Stimulated activated CD4-positive, alpha-beta T cell treated with anti-CD3 and anti-CD28 coated beads, Interleukin-4, amount 100 ng/mL, for 1 hour (primary cell): ENCODE results near the gene CPM.

Source experiments
- DNase-seq: peaks from one replicate; pipeline ENCODE4 v3.0.0-alpha.2; 2020

The CPM gene

DNA sequence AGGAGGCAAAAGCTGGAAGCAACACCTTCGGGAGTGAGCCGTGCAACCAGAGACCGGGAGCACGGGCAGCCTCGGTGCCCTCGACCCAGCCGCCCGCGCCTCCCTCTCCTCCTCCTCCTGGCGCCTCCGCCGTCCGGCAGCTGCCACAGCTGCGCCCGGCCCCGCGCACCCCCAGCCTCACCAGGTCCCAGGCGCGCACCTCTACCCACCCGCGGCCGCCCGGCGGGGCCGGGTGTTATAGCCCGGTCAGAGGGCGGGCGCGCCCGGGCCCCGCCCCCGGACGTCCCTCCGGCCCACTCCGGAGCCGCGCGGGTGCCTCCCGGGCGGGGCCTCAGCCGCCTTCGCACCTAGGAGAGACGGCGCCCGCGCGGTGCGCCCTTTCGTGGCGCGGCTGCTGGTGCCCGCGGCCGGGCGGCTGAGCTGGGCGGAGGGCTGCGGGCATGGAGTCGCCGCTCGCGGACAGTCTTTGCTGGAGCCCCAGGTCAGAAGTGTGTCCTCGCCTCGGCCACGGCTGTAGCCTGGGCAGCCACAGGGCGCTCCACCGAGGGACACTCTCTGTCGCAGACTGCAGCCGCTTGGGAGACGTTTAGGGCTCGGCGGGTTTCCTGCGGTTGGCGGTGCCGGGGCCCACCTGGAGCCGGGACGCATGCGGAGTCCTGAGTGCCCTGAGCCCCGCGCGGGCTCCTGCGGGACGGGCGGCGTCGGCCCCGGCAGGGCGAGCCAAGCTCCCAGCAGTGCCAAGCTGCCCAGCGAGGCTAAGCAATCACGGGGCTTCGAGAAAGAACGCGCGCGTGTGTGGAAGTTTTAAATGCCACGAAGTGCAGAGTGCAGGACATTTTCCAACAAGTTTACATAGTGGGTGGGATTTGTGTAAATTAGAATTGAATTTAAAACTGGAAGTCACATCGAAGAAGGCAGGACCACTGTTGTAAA, at the start of gene CPM:
Gene CPM, minus strand, starts transcription at position 211 of the 933 bp plus-strand sequence. CDS start 334 bp downstream, outside the sequence.
- peak; percentile 76 for DNase-seq

DNA sequence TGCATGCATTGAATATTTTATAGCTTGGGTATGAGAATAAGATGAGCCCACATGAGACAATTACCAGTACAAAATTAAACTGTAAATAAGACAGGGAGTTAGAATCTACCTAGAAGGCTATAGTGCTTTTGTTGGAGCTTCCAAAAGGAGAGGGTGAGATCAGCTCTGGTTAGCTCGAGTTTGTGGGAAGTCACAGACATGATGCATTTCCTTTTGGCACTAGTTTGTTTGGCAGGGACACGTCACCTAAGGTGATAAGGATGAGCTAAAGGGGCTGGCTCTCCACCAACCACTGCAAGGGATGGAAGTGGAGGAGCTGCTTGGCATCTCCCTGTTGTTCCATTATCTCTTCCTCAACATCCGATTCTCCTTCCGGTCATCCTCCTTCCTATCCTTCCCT, 48.5 kb upstream of the CPM start:
- no peak for DNase-seq

DNA sequence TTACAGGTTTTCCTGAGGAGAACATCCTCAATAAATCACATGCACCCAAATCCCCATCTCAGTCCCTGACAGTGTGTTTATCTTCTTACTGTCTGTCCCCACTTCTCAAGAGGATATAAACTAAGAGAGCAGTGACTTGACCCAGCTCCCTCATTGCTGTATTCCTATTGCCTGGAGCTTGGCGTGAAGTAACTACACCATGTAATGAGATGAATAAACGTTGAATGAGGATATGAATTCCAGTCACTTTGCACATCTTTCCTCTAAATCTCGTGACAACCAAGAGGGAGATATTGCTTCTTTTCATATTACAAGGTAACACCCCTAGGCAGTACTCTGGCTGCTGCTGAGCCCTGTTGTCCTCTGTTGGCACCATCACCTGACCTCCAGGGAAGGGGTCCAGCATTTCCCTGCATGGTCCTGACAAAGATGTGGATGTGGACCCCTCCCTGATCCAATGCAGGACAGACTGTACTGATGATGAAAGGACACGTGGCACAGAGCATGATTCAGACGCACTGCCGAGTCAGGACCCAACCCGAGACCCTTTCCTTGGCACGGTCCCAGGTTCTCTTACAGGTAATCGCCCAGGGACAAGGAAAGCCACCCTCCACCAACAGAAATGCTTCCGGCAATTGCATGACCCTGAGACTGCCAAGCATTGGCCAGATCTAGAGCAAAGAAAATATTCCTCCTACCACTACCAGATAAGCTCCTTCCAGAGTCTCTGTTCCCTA, 47.7 kb upstream of the CPM start:
- no peak for DNase-seq

DNA sequence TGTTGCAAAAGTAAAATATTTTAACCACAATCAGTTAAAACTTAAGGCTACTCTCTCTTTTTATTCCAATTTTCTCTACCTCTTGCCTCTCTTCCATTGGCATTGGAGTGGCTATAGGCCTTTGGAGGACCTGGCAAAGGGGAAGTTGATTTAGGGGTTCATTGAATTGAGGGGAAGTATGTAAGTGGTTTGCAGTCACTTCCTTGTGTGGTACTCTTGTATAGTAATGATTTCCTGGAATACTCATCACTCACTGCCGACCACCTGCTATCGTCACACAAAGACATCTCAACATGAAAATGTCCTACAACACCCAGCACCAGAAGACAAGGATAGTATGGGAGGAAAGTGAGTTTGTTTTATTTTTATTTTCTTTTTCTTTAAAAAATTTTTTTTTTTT, 45.7 kb upstream of the CPM start:
- no peak for DNase-seq

DNA sequence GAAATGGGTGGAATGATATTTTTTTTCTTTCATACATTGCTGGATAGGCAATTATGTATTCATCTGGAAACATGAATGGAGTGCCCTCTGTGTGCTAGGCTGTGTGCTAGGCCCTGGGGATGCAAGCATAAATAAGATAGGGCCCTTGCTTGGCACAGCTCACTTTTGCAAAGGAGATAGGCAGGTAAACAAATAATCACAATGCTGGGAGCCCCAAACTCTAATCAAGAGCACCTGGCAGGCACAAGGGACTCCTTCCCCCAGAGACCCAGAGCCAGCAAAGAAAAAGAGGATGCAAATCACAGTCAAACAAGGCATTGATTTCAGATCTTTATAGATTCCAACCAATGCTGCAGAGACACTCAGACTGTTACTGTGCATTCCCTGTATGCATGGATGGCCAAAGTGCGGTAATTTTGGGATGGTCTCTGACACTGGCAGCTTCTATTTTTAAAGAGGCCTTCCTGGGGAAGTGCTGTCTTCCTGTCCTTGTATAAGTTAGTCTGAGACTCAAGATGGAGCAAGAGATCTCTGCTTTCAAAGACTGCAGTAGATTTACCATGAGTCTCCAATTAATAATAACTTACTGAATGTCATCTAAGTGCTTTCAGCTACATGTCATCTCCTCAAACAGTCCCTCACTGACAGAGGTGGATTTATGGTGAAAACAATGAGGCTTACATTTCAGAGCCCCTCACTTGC, 45.1 kb upstream of the CPM start:
- no peak for DNase-seq

DNA sequence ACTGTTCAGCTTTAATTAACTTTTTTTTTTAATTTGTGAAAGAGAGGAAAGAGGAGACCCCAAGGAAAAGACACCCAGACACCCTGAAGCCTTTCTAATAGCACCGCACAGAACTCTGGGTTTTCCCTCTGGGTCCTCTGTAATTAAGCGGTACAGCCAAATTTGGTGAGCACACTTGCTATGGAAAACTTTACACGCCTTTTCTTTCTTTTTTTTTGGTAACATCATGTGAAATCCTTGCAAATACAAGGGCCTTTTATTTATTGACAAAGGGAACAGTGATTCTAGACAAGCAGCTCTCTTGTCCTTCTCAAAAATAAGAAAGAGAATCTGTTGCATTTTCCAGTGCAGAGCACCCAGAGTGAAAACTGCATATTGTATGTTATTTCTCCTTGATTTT, 44.4 kb upstream of the CPM start:
- no peak for DNase-seq

DNA sequence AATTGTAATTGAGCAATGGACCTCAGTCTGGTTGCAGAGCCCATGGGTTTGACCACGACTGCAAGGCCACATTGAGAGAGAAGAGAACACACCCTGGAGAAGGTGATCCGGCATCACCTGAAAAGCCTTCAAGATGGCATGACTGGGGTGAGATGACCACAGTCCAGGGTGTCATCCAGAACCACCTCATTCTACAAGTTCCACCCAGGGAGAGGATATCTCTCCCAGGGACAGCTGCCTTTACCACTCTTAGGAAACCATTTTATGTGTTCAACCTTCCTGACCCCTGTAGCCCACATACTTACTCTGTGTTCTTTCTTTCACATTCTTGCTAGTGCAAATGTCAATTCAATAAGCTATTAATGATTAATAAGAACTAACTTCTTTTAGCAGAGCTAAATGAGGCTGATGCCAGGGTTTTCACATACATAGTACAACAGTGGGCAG, 43.4 kb upstream of the CPM start:
- DNase-seq: no peak

DNA sequence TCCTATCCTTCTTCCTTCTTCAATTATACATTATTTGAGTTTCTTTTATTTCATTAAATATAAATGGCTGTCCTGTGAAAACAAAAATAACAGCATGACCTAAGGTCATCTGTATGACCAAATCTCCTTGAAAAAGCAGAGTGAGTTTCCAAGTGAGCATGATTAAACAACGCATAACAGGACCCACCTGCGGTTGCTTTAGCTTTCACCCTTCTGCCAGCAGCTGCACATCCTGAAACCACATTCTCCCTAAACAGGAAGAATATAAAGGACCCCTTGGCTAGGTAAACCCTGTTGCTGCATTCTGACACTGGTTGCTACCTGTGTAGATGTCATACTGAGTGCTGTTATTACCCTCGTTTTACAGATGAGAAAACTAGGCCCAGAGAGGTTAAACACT, 42.8 kb upstream of the CPM start:
- no peak for DNase-seq

DNA sequence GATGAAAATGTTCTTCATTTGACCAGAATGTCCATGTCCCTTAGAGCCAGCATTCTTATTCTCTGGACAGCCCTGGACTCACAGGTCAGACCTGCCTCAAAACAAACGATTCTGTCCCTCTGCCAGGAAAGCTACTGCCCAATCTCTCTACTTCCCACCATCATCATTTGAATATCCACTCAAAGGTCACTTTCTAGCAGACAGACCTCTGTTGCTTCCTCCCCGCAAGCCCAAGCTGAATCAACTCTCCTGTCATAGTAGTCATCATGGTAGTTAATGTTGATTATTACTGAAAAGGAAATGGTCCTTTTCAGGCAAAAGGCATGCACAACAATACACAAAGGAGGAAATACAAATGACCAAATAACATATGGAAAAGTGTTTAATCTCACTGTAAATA, 39.6 kb upstream of the CPM start:
- no peak for DNase-seq

DNA sequence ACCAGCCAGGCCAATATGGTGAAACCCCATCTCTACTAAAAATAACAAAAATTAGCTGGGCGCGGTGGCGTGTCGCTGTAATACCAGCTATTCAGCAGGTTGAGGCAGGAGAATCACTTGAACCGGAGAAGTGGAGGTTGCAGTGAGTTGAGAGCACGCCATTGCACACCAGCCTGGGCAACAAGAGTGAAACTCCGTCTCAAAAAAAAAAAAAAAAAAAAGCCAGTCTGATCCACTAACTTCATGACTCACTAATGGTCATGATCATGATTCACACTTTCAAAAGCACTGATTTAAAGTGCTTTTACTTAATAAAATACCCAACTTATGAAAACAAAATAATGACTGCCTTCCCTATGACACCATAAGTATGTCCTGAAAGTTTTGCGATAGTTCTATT, 38.4 kb upstream of the CPM start:
- no peak for DNase-seq

DNA sequence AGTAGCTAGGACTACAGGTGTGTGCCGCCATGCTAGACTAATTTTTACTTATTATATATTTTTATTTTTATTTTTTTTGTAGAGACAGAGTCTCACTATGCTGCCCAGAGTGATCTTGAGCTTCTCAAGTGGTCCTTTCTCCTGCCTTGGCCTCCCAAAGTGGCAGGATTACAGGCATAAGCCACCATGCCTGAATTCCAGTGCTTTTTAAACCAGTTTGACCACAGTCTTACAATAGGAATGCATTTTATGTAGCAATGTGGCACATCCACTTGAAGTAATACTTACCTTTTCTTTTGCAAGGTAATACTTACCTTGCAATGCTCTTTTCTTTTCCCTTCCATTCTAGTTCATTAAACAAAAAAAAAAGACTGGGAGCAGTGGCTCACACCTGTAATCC, 38.0 kb upstream of the CPM start:
- no peak for DNase-seq

DNA sequence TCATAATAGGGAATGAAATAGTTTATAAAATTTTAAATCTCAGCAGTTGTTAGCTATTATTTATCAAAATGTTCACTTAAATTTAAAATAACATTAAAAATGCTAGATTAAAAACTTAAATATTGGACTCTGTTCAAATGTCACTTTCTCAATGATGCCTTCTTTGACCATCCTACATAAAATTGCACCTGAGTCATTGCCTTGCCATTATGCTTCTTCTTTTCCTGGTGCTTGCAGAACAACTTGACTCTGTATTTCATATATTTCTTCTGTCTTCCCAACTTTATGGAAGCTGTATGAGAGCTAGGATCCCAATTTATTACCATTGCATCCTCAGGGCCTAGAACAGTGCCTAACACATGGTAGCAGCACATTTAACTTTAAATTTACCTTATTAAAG, 37.3 kb upstream of the CPM start:
- no peak for DNase-seq

DNA sequence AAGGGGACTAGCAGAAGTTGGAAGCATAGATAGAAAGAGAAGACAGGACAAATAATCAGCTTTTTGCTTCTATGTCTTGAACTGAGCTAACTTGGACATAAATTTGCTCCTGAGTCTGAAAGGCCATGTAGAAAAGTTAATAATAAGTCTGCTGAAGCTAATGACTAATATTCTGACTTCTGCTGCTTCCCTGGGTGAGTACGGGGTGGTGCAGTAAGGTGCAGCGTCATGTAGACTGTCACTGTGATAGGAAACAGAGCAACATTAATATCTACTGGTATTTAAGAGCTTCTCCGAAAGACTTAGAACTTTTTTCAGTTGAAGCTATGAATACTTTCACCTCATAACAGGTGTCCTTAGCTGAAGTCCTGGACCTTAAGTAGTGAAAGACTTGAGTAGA, 34.1 kb upstream of the CPM start:
- DNase-seq: no peak

DNA sequence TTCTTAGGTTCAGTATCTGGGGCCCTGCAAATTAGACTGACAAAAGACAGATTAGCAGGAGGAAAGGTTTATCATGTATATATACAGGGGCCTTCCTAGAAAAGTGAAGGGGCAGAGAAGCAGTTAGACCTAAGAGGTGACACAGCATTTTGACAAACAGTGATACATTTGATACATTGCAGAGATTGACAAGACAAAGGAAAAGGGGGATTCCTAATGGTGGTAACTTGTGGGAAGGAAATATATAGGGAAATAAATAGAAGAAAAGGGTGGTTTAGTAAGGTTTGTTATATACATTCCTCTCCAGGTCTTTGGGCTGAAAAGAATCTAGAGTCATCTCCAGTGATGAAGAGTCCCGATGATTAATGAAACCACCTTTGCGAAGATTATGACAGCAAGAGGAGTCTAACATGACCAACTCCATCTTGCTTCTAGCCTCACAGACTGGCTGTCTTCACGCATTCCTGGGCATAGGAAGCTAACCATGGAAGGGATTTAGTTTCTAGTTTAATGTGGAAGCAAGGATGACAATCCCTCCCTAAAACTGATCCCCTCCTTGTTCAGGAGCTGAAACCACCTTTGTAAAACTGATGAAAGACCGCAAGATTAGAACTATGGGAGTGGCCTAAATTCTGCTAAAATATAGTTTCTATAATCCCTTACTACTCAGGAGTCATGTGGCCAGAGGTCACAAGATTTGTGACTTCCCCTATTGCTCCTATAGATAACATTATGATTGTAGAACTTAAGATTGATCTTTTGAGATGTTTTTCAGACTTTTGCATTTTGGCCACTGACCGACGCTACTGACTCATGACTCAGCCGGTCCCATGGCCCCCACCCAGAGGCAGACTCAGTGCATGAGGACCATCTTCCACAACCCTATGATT, 31.1 kb upstream of the CPM start:
- no peak for DNase-seq

DNA sequence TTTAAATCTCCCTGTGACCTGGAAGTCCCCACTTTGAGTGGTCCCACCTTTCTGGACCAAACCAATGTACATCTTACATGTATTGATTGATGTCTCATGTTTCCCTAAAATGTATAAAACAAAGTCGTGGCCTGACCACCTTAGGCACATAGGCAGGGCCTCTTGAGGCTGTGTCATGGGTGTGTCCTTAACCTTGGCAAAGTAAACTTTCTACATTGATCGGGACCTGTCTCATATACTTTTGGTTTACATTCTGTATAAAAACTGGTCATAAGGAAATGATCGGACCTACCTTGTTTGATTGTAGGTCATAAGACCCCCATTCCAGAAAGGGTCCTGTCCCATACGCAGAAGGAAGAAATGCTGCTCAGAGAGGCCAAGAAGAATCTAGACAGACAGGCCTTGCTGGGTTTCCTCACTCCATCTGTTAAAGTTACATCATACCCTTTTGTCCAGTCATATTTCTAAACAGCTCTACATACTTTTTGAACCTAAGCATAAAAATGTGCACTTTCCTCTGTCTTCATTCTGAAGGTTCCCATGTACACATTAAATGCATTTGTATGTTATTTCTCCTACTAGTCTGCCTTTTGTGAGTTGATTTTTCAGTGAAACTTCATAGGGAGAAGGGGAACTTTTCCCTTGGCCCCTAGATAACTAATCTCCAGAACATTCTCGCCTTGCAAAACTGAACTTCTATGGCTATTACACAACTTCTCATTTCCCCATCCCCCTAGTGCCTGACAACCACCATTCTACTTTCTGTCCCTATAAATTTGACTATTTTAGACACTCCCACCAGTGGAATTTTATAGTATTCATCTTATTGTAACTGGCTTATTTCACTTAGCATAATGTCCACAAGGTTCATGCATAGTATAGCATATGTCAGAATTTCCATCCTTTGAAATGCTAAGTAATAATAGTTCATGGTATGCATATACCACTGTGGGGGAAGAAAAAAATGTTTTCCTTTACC, 30.2 kb upstream of the CPM start:
- DNase-seq: no peak

DNA sequence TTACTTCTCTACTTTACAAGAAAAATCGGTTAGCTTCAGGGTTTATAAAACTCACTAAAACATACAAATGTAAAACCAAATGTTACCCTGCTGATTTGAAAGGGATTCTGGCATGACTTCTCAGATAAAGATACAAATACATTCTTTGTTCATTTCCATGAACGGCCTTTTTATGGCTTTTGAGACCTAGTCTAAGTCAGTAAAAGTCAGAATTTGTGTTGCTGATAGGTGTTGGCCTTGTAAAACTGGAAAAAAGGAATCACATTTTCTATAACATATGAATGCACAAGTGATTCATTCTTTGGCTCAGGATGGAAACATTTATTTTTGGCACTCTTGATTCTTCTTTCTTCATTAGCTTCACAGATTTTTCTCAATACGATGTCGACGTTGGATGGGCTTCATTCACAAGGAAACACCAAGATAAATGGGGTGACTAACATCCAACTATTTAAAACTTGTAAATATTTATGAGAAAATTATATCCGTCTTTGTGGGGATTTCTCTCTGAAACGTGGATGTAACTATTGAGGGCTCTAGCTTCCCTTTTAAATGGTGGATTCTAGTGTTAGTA, 27.0 kb upstream of the CPM start:
- DNase-seq: no peak

DNA sequence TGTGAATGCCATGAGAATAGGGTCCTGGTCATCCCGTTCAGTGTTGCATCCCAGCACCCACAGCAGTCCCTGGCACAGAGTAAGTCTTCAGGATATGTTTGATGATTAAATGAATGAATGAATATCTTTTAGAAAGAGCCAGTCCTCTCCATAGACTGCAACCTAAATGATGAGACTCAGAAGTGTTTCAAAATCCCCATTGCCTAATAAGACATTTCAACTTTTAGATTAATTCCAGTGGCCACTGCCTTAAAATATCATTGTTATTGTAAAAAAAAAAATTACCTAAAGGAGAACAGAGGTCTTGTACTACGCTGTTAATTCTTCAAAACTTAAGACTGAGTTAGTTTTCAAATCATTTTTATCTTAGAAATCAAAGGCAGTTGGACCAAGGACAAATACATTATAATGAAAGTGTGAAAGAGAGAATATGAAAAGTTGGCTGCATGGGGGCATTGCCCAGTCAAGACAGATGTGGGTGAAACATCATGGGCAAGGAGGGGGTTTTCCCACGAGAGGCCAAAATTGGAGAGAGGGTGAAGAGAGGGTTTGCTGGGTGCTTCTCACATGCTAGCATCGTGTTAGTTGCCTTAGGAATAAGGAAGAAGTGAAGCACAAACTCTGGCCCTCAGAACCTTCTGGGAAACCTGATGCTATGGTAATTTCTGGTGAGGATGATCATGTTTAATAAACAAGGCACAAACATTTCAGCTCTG, 26.3 kb upstream of the CPM start:
- DNase-seq: no peak

DNA sequence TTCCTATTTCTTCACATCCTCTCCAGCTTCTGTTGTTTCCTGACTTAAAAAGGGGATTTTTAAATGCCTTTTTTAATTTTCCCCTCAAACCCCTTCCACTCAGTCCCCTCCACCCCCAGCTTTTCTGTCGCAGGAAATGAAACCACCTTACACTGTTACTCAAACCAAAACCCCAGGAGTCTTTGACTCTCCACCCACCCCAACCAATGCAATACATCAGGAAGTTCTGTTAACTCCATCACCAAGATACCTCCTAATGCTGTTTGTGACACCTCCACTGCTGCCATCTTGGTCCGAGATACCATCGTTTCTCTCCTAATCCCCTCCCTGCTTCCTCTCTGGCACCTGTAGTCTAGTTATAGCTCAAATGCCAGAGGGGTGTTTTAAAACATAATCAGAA, 25.4 kb upstream of the CPM start:
- DNase-seq: peak; percentile 11

DNA sequence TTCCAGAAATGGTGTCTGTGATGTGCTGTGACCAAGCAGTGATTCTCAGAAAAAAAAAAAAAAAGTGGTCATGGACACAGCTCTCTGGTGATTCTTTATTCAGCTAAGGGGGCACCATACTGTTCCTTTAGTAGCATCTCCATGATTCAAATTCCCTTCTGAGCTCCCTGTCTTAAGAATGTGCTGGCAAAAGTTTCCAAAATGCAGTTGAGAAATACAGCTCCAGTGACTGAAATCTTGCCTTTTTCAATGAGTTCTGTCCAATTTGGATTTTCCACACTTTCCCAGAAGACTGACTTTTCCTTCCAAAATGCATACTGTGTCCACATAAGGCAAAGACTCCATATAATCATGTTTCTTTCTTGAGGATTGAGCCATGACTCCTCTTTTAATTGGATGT, 24.3 kb upstream of the CPM start:
- DNase-seq: no peak

DNA sequence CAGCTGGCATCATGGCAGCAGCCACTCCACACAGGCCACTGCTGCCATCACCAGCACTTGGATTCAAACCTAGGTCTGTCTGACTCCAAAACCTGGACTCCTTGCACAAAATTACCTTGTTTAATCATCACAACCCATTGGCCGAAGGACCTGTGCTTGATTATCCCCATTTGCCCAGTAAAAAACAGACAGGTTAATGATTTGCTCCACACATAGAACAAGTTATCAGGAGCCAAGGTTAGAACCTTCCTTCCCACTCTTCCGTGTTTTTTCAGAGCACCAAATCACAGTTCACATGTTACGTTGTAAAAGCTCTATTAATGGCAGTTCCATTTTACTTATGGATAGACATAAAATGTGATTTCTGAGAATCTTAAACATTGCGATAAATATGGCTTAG, 23.5 kb upstream of the CPM start:
- DNase-seq: no peak
